Mesenteric fat pad (tissue), 1 donor: Measurements from ENCODE around the gene IFI27L2. TPM values are rescaled to one million over a fixed set of nuclear protein-coding genes. Genes with fewer than 3 reads are reported as not detected.
A peak's percentile ranks its signal among the peaks of the same experiment; 100 is the strongest.
"Not testable (repeated sequence)": the region's sequence is repeated elsewhere in the genome, so short reads cannot be mapped to it uniquely, and the experiment has no call there.

Source experiments
- DNase-seq: peaks from one replicate; pipeline ENCODE4 v3.0.0-alpha.2; 2020; ENCODE audit warnings: low spot score
- long read RNA-seq: library from polyadenylated mRNA; unstranded; transcript quantifications from one replicate; pipeline ENCODE4 v2.0.0, GENCODE V29; 2020
- total RNA-seq: library from RNA; stranded (reverse); fragmentation: NEBNext Ultra II Directional; extraction: Animal tissue kit (Norgen Biotek cat#: 25700); gene quantifications from one replicate; pipeline ENCODE4 v1.2.1, GENCODE V29; 2021
- donor health status: DM: yes; HTN: yes; CAD: no.

Gene IFI27L2, protein sequence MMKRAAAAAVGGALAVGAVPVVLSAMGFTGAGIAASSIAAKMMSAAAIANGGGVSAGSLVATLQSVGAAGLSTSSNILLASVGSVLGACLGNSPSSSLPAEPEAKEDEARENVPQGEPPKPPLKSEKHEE
- total RNA-seq: 42.6 TPM
- long read RNA-seq, partial matches to known transcripts: 0 of 3 reads
- long read RNA-seq, other reads (novel, unspliced or antisense): 1 of 3 reads

DNA sequence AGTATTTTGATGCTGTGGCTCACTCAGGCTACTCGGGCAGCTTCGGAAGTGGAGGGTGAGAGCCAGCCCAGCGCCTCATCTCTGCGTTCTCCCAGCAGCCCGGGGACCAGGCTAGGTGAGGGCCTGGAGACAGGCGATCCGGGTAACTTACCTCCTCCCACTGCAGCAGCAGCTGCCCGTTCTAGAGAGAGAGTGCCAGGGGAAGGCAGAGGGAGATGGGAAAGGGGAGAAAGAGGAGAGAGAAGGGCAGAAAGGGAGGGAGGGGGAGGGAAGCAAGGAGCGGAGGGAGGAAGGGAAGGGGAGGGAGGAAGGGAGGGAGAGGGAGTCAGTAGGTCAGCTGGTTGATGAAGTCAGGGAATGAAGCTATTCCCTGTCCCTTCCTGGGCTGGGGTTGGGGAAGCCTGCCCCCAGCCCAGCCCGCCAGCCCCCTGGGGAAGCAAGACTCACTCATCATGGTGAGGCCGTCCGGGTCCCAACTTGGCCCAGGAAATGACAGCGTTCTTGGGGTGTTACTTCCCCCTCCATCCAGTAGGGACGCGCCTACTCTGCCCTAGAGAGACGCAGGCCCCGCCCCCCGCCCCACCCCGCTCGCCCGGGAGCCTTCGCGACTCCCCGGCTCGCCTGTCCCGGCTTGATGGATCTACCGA is at the start of gene IFI27L2:
Gene IFI27L2, minus strand, starts transcription at position 494 of the 647 bp plus-strand sequence. Its CDS starts 40 bp downstream, at position 454.
- DNase-seq: peak; percentile 90

DNA sequence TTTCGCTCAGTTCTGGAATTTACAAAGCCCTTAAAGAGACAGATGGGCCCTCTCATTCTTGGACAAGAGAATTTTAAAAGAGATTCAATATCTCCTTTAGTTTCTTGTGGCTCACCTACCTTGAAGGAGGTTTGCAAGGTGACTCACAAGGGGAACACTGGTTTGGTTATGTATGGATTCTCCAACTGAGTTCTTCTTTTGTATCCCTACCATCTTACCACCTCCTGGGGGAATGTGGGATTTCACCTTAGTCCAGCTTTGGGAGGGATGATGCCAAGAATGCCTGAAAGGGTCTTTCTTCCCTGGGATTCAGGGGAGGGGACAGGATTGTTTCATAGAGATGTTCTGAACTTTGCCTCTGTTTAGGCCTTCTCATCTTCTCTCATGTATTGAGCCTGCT is 48.4 kb upstream of the IFI27L2 start:
- DNase-seq: no peak

DNA sequence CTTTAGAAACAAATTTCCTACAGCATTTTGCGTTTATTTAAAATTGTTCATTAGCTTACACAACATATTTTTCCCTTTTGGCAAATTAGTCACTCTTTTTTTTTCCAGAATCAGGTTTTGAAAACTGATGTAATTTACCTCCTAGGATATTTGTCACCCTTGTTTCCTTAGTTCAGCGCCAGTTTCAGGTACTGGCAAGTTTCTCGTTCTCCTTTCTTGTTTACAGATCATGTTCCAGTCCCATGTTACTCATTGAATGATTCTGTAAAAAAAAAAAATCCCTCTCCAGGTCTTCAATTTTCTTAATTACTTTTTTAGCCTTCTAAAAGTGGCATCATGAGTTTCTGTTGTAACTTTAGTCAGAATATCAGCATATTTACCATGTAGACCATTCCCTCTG is 47.4 kb upstream of the IFI27L2 start:
- DNase-seq: no peak

DNA sequence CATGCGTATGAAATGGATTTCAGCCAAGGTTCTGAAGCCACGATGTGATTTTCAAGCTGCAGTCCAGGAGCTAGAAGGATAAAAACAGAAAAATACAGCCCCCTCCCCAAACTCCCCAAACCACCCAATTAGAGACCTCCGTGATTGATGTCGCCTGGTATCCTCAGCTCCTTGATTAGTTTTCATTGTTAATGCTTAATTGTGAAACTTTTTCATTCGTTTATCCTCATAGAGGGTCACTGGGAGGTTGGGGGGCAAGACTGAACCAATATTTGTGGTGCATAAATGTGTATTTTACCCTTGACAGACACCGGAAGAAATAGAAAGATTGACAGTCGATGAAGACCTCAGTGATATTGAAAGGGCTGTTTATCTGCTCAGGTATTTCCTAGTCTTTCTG is 46.3 kb upstream of the IFI27L2 start:
- no peak for DNase-seq

DNA sequence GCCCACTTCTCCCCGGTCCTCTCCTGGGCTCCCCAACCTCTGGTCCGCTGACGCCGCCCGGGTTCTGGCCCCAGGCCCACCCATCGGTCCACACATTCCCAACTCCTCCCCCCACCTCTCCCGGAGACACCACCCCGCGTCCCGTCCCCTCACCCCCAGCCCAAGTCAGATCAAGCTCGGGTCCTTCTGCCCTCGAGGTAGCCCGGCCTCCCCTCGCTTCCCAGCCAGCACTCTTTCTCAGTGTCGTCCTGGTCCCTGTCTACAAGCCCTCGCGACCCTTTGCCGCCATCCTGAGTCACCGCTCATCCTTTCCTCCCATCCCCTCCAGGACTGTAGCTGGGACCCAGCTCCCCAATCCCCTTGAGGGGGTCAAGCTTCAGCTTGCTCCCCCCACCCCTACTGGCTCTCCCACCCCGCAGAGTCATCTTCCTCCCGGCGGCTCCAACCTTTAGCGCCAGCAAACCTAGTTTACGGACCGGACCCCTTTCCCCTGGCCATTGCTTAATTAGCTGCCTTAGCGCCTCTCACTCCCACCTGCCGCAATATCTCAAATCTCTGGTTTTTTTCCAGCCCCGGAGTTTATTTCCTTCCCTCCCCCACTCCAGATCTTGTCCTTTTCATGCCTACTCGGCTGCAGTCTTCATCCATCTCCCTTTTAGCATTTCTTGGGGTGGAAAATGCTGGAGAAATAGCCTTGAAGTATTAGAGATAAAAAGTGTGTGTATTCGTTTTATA is 45.8 kb upstream of the IFI27L2 start:
- no peak for DNase-seq

DNA sequence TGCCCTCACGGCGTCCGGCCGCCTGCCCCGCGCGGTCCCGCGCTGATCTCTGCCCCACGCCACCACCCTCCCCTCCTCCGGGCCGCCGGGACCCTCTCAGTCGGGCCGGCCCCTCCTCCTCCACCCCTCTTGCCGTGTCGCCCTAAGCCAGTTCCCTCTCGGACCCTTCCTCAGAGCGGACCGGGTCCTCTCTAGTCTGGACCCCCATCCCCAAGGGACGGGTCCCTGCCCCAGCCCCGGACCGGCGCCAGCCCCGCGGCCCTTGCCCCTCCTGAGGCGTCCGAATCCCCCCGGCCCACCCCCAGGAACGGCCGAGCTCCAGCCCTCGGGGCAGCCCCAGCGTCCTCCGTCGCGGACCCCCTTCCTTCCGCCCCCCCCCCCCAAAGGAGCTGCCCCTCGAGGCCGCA is 45.2 kb upstream of the IFI27L2 start:
- no peak for DNase-seq

DNA sequence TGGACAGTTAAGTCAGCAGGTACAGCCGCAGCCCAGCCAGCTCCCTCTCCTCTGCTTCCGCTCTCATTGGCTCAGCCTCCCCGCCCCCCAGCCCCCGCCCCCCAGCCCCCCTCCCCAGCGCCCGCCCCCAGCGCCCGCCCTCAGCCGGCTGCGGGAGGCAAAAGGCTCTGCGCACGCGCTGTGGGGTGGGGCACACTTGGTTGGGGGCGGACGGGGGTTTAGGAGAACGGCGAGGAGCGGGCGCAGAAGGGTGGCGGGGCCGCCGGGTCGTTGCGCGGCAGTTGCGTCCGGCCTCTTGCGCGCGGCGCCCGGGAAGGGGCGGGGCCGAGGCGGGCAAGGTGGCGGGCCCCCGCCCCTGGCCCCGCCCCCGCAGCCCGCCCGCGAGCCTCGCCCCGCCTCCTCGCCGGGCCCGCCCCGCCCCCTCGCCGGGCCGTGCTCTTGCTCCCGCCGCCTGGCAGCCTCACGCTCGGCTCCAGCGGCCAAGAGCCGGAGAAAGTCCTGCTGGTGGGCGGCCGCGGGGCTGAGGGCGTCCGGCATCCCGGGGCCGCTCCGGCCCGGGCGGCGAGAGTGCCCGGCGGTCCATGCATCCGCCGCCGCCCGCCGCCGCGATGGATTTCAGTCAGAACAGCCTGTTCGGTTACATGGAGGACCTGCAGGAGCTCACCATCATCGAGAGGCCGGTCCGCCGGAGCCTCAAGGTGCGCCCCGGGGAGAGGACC is 44.6 kb upstream of the IFI27L2 start, which contains the start of gene PPP4R4:
Gene PPP4R4, plus strand, starts transcription at position 438 of the 719 bp plus-strand sequence. Its CDS starts 144 bp downstream, at position 582.
- DNase-seq: peak; percentile 91

DNA sequence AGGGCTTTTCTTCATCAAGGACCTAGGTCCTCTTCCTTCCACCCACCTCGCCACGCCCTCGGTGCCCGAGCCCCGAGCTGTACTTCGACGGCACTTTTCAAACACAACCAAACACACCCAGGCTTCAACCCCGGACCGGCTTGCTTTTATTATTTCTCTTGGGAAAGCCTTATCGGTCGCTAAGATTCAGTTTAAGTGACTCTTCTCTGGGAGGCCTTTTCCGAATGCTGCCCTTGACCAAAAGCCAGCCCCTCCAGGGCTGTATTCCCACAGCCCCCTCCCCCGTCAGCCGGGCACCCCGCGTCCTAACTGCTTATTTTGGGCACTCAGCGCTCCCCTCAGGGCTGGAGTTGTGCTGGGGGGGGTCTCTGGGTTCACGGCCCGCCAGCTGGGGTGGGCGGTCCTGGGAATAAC is 44.1 kb upstream of the IFI27L2 start:
- no peak for DNase-seq

DNA sequence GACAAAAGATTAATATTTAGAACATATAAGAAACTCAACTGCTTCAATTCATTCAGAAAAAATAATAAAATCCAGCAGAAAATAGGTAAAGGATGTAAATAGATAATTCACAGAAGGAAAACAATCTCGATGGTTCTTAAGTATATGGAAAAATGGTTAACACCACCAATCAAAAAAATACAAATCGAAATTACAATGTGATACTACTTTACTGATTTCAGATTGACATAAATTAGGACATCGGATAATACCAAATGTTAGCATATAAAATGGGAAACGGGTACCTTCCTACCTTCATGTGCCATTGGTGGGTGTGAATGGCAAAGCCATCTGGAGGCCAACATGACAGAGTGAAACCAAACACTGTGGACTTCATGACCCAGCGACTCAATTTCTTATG is 43.1 kb upstream of the IFI27L2 start:
- no peak for DNase-seq

DNA sequence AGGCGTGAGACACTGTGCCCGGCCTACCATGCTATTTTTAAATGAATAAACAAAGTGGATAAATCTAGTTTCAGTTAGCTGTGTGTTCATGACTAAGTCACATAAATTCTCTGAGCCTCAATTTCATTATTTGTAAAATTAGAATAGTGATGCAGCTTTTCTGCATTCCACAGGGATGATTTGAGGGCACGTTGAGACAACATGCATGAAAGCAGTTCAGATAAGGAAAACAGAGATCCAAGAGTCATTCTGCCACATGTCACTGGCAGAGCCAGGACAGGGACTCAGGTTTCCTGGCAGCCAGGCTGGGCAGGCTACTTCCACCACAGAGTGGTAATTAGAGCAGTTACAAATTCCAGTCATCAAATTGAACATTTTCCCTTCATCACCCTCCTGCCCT is 41.8 kb upstream of the IFI27L2 start:
- no peak for DNase-seq

DNA sequence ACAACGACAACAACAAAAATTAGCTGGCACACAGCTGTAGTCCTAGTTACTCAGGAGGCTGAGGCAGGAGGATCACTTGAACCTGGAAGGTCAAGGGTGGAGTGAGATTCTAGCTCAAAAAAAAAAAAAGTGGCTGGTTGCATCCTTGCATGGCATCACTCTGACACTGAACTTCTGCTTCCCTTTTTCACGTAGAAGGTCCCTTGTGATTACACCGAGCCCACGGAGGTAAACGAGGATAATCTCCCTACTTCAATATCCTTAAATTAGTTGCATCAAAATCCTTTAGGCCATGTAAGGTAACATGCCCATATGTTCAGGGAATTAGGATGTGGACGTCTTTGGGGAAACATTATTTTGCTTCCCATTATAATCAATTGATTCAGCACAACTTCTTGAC is 40.7 kb upstream of the IFI27L2 start:
- DNase-seq: no peak

DNA sequence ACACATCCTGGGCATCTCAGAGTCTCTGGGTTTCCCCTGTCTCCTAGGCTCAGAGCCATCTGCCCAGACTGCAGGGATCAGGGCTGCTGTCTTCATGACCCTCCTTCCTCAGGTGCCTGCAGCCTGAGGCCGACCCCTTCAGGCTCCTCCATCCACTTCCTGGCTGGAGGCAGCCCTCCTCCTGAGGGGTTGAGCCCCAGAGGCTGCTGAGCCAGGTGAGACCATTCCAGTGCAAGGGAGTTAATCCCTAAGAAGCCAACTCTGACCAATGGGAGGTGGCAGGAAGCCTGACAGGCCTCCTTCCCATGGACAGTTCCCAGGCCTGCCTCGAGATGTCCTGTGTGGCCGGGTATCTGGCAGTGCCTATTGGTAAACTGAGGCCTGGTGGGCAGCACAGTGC is 36.3 kb upstream of the IFI27L2 start:
- DNase-seq: no peak

DNA sequence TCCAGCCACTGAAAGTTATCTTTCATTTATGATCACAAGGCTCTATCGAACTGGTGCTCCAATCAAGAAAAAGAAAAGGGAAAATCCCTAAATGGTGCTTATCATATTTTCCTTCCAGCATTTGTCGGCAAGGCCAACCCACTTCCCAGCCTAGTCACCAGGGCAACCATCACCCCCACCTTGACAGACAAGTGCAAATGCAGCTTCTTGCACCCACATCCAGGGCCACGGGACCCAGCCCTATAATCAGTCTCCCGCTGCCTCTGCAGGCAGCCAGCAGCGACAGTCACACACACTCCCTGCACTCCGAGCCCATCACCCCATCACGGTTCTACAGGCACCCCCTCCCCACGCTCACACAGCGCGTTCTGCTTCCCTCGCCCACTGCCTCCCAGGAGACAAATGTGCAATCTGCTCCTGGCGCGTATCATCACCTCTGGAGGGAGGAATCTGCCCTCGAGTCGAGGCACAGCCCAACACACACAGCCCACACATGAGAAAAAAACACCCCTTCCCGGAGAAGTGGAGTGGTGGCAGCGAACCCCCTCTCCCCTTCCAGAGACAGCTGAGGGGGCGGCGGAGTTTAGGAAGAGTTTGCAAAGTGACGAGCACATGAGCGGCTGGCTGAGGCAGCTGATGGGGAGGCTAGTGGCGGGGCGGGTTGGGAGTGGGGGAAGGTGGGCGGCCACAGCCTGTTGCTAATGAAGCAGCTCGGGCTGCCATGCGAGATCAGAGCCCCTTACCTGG is 35.5 kb upstream of the IFI27L2 start:
- no peak for DNase-seq

DNA sequence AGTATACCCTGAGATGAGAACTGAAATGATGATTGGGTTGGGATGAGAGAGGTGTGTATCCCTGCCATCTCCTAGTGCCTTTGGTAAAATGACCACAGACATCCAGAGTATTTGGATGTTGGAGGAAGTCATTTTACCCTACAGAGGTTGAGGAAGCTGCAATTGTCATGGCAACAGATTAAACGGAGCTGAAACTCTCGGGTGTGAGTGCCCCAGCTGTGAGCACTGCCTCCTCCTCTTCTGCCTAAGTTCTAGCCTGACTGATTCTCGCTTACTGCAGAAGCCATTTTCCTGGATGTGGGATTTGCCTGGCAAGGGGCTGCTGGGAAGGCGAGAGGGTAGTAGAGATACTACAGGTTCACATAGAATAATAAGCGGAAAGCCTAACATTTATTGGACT is 34.4 kb upstream of the IFI27L2 start:
- no peak for DNase-seq

DNA sequence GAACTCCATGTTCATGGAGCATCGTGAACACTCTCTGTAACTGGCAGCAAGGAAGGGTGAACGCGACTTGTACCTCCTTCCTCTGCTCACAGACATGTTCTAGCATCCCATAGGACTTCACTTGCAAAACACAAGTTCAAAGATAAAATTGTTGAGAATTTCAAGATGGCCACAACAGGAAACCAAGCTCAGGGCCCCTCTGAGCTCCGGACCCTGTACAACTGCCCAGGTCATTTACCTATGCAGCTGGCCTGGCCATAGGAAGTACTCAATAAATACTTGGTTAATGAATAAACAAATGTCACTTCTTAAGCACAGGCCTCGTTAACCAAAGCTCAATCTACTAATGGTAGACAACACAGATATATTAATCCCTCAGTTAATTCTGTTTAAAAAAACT is 33.1 kb upstream of the IFI27L2 start:
- no peak for DNase-seq

DNA sequence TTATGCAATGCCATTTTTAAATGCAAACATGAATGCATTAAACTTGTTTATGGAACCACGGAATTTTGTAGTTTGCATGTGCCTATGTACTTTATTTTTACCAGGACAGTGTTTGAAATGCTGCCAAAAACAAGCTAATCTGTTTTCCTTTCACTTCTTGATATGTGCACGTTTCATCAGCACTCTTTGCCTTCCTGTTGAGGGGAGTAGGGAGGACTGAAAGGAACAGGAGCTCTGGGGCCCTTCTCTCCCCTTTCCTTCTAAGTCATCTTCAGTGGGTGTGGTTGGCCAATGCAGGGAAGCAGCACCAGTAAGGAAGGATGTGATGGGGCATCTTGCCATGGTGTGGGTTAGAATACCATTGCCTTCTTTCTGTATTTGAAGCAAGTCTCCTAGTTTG is 32.6 kb upstream of the IFI27L2 start:
- DNase-seq: no peak

DNA sequence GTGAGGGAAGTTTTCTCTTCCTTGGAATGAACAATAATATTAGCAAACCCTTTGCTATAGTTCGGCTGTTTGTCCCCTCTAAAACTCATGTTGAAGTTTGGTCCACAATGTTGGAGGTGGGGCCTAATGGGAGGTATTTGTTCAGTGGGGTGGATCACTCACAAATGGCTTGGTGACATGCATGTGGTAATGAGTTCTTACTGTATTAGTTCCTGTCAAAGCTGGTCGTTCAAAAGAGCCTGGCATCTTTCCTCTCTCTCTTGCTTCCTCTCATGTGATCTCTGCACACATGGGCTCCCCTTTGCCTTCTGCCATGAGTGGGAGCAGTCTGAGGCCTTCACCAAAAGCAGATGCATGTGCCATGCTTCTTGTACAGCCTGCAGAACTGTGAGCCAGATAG is 31.7 kb upstream of the IFI27L2 start:
- no peak for DNase-seq

DNA sequence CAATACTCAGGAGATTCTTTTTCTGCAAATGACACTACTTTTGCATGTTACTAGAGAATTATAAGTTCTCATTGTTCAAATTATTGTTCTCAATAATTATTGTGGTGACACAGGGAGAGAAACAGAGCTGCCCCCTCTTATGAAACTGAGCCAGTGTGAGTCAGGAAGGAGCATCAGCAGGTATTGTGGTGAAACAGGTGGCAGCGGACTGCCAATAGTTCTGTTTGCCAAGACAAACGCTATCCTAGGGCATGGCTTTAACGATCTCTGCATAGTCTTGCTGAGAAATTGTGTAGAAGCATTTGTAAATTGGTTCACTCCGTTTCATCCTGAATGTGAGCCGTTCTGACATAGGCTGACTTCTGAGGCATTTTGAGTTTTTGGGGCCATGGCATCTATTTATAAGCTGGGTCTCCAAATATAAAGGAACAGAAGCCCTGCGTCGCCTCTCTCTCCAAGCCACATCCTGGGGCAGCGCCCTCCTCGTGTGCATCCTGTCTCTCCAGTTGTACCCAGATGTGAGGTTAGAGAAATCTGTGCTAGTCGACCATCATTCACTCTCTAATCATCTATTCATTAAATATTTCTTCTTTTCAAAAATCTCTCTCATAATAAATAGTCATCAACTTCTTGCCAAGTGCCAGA is 29.0 kb upstream of the IFI27L2 start:
- no peak for DNase-seq

DNA sequence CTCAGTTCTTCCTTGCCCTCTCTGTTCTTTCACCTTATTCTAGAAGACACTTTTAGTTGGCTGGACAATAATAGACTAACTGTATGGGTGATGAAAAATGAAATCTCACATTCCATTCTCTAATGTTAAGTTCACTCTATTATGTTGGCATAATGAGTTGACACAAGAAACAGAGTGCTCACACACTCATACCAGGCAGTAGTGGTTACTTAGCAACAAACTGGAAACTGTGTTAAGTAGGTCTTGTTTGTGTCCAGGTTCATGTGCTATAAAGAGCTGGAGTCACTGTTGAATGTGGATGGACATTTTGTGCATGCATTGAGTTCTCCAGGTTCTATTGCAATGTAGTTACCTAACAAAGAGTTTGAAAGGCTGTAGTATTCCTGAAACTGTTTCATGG is 27.8 kb upstream of the IFI27L2 start:
- DNase-seq: no peak

DNA sequence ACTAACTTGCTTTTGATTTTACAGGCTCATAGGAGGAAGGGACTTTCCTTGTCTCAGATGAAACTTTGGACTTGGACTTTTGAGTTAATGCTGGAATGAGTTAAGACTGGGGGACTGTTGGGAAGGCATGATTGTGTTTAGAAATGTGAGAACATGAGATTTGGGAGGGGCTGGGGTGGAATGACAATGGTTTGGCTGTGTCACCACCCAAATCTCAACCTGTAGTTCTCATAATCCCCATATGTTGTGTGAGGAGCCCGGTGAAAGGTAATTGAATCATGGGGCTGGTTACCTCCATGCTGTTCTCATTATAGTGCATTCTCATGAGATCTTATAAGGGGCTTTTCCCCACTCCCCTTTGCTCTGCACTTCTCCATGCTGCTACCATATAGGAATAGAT is 26.7 kb upstream of the IFI27L2 start:
- DNase-seq: not testable (repeated sequence)
